ENCODE data around the gene MTMR1. TPM values are rescaled to one million over a fixed set of nuclear protein-coding genes. Genes with fewer than 3 reads are reported as not detected.

MTMR1 gene
- total RNA-seq, 1 donor: 30.2 TPM

- no peak overlapping the region for H3K4me3 ChIP-seq (ENCODE audit: low read depth, low read length)
- DNase-seq (ENCODE audit: low read depth): no peak
- no peak for TF ChIP-seq CTCF (IDR thresholded peaks at IDR 0.05; ENCODE audit: insufficient read depth, low read depth, low read length)
These were observed 66.6 kb downstream of the MTMR1 start for GRCh38 chrX:150759568-150760416.

GRCh38 chrX:150761176-150761818 is 68.1 kb downstream of the MTMR1 start:
- peak; percentile 3 for DNase-seq (ENCODE audit: low read depth)
- TF ChIP-seq CTCF (IDR thresholded peaks at IDR 0.05; ENCODE audit: insufficient read depth, low read depth, low read length): no peak
- H3K4me3 ChIP-seq (ENCODE audit: low read depth, low read length): no peak overlapping the region

GRCh38 chrX:150761819-150762216 is 68.6 kb downstream of the MTMR1 start:
- DNase-seq (ENCODE audit: low read depth): no peak
- TF ChIP-seq CTCF (IDR thresholded peaks at IDR 0.05; ENCODE audit: insufficient read depth, low read depth, low read length): no peak
- H3K4me3 ChIP-seq (ENCODE audit: low read depth, low read length): no peak overlapping the region

- no peak for TF ChIP-seq CTCF (IDR thresholded peaks at IDR 0.05; ENCODE audit: insufficient read depth, low read depth, low read length)
- no peak for DNase-seq (ENCODE audit: low read depth)
These were observed 69.3 kb downstream of the MTMR1 start for GRCh38 chrX:150762258-150763165.

GRCh38 chrX:150763303-150763797 is 70.2 kb downstream of the MTMR1 start:
- no peak overlapping the region for H3K4me3 ChIP-seq (ENCODE audit: low read depth, low read length)
- TF ChIP-seq CTCF (IDR thresholded peaks at IDR 0.05; ENCODE audit: insufficient read depth, low read depth, low read length): no peak
- no peak for DNase-seq (ENCODE audit: low read depth)

More at GRCh38 chrX:150762258-150763165, 69.3 kb downstream of the MTMR1 start:
- no peak overlapping the region for H3K4me3 ChIP-seq (ENCODE audit: low read depth, low read length)

GRCh38 chrX:150763810-150764209 is 70.6 kb downstream of the MTMR1 start:
- DNase-seq (ENCODE audit: low read depth): no peak
- TF ChIP-seq CTCF (IDR thresholded peaks at IDR 0.05; ENCODE audit: insufficient read depth, low read depth, low read length): no peak
- no peak overlapping the region for H3K4me3 ChIP-seq (ENCODE audit: low read depth, low read length)
